GM21529 (cell line): ENCODE results near the gene AKNA.

Experiments used
- ATAC-seq: cut with Tn5 transposase; IDR thresholded peaks from one replicate; pipeline ENCODE4 v1.9.1; 2021; ENCODE audit not compliant: unreplicated experiment

The AKNA gene

GRCh38 chr9:114376586-114377445 lies 11.0 kb downstream of the AKNA start:
- ATAC-seq = no peak

- no peak for ATAC-seq
Measured at GRCh38 chr9:114375386-114376175, 12.2 kb downstream of the AKNA start.

GRCh38 chr9:114374936-114375335 lies 12.8 kb downstream of the AKNA start:
- ATAC-seq = no peak

- no peak for ATAC-seq
Measured at GRCh38 chr9:114373960-114374730, 13.6 kb downstream of the AKNA start.

GRCh38 chr9:114372921-114373448 lies 14.8 kb downstream of the AKNA start:
- ATAC-seq = peak; percentile 94

- ATAC-seq = peak; percentile 23
Measured at GRCh38 chr9:114371973-114372917, 15.5 kb downstream of the AKNA start.

GRCh38 chr9:114371343-114371944 lies 16.3 kb downstream of the AKNA start:
- ATAC-seq = no peak

- no peak for ATAC-seq
Measured at GRCh38 chr9:114370968-114371320, 16.8 kb downstream of the AKNA start.

GRCh38 chr9:114370251-114370967 lies 17.4 kb downstream of the AKNA start:
- no peak for ATAC-seq

- no peak for ATAC-seq
Measured at GRCh38 chr9:114369216-114370130, 18.3 kb downstream of the AKNA start.

GRCh38 chr9:114367772-114368569 lies 19.8 kb downstream of the AKNA start:
- no peak for ATAC-seq

GRCh38 chr9:114367366-114367765 lies 20.4 kb downstream of the AKNA start:
- no peak for ATAC-seq

- ATAC-seq = peak; percentile 54
Measured at GRCh38 chr9:114366334-114367128, 21.3 kb downstream of the AKNA start.

- ATAC-seq = no peak
Measured at GRCh38 chr9:114365194-114365593, 22.6 kb downstream of the AKNA start.

GRCh38 chr9:114364134-114365041 lies 23.4 kb downstream of the AKNA start:
- no peak for ATAC-seq
